Renal cortex interstitium (tissue), 11 donors: ENCODE measurements around the gene CNEP1R1. TPM values are rescaled to one million over a fixed set of nuclear protein-coding genes. Genes with fewer than 3 reads are reported as not detected.
"Not testable (repeated sequence)": the region's sequence is repeated elsewhere in the genome, so short reads cannot be mapped to it uniquely, and the experiment has no call there.

Experiments used
- DNase-seq, 11 donors: peaks; one replicate each; pipeline ENCODE4 v3.0.0-alpha.2; 2013; ENCODE audit warnings: low read depth in 9 of 11, low spot score in 4 of 11; ENCODE audit errors: extremely low read depth in 1 of 11
- polyA plus RNA-seq, 3 donors: library from polyadenylated mRNA; unstranded; fragments of 120-200 nt; gene quantifications; one replicate each; pipeline ENCODE4 v1.2.1, GENCODE V29; 2013; ENCODE audit not compliant: insufficient read length in 3 of 3

CNEP1R1 gene
- polyA plus RNA-seq, 3 donors = 25.6 to 34.0 (median 27.9) TPM

GRCh38 chr16:50007744-50008143 is 17.3 kb upstream of the CNEP1R1 start:
- DNase-seq = no peak

GRCh38 chr16:50010212-50010611 is 14.8 kb upstream of the CNEP1R1 start:
- DNase-seq = no peak

DNA sequence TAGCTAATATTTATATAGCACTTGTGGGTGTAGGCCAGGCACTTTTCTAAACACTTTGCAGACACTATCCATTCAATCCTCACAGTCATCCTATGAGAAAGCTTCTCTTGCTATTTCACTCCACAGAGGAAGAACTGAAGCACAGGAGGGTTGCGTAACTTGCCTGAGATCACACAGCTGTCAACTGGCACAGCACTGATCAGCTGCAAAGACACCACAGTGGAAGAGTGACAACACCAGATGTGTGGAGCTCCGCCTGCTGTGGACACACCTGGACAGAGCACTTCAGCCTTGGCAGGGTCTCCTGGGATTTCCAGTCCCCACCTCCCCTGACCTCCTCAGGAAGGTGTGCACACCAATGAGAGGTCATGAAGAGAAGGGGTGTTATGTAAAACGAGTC is 13.3 kb upstream of the CNEP1R1 start:
- no peak for DNase-seq

- no peak for DNase-seq
Observed at GRCh38 chr16:50012182-50012581, 12.8 kb upstream of the CNEP1R1 start.

DNA sequence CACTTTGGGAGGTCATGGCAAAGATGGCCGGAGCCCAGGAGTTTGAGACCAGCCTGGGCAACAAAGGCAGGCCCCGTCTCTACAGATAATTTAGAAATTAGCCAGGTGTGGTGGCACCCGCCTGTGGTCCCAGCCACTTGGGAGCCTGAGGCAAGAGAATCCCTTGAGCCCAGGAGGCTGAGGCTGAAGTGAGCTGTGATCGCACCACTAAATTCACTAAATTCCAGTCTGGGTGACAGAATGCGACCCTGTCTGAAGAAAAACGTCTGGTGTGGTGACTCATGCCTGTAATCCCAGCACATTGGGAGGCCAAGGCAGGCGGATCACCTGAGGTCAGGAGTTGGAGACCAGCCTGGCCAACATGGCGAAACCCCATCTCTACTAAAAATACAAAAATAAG is 10.8 kb upstream of the CNEP1R1 start:
- DNase-seq = not testable (repeated sequence)

DNA sequence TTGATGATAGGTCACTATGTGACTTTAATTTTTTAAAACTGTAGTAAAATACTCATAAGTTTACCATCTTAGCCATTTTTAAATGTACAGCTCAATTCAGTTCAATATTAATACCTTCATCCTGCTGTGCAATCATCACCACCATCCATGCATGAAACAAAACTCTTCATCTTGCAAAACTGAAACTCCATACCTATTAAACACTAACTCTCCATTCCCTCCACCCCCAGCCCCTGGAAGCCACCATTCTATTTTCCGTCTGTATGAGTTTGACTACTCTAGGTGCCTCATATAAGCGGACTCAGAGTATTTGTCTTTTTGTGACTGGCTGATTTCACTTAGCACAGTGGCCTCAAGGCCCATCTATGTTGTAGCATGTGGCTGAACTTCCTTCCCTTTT is 9.4 kb upstream of the CNEP1R1 start:
- DNase-seq = no peak

GRCh38 chr16:50017553-50017952 is 7.5 kb upstream of the CNEP1R1 start:
- DNase-seq = no peak

DNA sequence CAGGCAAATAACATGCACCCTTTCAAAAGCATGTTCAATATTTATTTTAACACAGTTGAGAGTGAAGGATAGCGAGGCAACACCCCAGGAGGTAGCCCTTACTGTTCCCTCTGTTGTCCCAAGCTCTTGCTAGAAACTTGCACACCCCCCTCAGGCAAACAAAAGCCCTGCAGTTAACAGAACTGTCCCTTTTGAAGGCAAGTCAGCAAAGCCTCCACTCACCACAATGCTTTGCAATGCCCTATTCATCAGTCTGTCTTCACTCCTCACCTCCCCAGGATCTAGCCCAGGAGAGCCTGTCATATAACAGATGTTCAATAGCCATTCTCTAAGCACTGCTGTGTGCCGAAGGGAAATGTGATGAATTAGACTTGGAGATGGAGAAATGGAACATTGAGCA is 3.5 kb upstream of the CNEP1R1 start:
- DNase-seq = no peak

DNA sequence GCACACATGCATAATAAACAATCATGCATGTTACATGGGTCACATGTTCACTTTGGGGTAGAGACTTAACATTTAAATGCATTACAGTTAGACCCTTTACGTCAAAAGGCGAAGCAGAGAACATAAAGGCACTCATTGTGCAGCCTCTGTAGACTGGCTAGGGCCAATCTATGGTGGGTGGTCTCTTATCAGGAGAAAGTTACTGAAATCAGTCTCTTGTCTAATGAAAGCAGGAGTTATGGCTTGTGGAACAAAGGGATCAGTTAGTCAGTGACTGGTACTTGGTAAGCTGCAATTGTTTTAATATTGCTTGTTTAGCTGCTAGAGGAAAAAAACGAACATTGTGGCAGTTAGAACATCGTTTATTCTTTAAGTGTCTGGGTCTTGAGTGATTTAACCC is 1.4 kb upstream of the CNEP1R1 start:
- no peak for DNase-seq

DNA sequence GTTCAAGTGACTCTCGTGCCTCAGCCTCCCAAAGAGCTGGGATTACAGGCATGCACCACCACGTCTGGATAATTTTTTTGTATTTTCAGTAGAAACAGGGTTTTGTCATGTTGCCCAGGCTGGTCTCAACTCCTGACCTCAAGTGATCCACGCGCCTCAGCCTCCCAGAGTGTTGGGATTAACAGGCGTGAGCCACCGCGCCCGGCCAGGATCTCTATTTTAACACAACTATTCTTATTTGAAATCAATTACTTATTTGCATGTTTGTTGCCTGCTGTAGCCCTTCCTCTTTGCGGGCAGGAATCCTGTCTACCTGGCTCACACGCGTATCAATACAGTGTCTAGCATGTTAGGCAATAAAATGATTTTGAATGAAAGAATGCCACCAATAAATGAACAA is 818 bp upstream of the CNEP1R1 start:
- no peak for DNase-seq

GRCh38 chr16:50025537-50025931 is 509 bp downstream of the CNEP1R1 start:
- peak in 5 of 11 donors; percentile 11 to 38 (median 31) for DNase-seq

DNA sequence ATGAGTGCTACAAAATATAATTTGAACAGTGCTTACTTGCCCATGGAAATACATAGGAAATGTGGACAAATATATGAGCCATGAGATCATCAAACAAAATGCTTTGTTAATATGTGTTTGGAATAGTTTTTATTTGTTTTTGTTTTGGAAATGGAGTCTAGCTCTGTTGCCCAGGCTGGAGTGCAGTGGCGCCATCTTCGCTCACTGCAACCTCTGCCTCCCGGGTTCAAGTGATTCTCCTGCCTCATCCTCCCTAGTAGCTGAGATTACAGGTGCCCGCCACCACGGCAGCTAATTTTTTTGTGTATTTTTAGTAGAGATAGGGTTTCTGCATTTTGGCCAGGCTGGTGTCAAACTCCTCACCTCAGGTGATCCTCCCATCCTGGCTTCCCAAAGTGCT is 2.8 kb downstream of the CNEP1R1 start:
- no peak for DNase-seq

DNA sequence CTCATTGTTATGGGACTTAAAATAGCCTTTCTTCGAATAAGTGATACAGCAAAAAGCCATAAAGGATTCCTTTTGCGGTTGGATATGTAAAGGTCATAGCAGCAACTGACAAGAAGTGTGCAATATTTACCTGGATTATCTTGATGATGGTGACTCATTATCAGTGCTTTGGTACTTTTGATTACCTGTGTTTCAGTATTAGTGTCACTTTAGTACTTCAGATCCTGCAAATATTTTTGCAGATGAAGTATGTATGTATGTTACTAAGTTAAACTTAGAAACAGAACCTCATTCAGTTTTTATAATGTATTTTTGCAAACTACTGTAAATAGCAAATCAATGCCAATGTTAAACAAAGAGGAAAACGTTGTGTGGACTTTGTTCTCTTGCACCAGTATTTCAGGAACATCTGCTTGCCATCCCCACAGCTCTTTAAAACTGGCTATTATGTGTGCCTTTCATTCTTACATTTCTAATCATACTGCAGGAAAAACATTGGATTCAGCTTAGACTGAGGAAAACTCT is 10.5 kb downstream of the CNEP1R1 start:
- DNase-seq = no peak

DNA sequence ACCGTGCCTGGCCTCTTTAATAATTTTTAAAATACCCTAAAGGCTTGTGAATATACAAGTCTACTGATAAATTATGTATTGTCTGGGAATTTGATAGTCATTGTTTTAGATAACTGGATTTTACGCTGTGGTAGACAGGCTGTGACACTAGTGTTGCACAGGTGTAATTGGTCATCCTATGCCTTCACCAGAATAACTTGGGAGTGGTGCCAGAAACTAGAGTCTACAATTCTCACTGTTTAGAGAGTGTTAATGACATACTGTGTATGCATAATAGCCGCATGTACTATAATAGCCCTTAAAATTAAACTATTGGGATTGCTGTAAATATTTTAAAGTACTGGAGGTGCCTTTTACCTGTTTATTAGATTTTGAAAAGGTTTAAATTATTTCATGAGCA is 11.4 kb downstream of the CNEP1R1 start:
- no peak for DNase-seq

DNA sequence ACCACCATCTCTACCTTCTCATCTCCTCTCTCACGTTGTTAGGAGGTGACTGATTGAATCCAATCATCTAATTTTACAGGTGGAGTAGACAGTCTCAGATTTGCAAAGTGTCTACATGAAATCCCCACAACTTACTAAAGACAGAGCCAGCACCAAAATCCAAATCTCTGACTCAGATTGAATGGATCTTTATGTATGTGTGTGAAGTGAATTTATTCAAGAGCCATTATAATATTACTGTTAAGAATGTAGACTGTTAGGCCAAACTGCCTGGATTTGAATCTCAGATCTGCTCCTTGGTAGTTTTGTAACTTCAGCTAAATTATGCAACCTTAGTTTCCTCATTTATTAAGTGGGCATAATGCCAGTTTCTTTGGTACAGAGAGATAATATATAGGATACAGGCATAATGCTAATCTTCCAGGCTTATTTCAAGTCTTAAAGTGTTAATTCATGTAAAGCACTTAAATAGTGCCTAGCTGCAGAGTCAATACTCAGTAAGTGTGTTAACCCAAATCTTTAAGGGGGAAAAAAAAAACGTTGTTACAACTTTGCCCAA is 12.7 kb downstream of the CNEP1R1 start:
- DNase-seq = no peak

DNA sequence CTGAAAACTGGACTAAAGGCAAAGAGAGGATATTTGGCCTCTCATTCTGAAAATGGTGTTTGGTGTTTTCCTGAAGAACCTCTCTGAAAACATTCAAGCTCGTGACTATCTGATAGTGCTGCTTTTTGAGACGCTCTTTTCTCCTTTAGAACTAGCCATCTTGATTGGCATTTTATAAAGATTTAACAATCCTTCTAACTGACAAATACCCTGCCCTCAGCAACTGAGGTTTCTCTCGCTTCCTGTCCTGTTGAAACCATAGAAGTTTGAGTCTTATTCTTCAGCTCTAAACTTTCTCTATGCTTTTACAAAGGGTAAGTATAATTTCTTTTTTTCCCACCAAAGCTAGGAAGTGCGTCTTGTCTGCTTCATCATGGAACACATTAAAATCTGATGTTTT is 13.3 kb downstream of the CNEP1R1 start:
- DNase-seq = no peak

GRCh38 chr16:50038756-50039529 is 13.9 kb downstream of the CNEP1R1 start:
- DNase-seq = no peak

GRCh38 chr16:50040018-50040417 is 15.0 kb downstream of the CNEP1R1 start:
- DNase-seq = peak in 1 of 11 donors; percentile 13

DNA sequence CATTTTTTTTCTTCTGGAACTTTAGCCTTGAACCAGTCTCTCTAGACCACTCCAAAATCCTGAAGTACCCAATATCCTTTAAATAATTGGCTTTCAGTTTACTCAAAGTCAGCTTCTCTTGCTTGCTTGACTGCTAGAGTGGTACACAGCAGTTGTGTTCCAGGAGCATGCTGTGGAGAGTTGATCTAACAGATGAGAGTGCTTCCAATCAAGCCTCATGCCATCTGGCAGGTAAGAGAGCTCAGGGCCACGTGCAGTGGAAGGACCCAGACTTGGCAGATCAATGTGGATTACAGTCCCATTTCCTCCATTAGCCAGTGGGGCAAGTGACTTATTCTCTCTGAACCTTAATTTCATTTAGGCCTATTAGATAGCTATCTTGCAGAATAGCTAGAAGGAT is 15.7 kb downstream of the CNEP1R1 start:
- DNase-seq = no peak

DNA sequence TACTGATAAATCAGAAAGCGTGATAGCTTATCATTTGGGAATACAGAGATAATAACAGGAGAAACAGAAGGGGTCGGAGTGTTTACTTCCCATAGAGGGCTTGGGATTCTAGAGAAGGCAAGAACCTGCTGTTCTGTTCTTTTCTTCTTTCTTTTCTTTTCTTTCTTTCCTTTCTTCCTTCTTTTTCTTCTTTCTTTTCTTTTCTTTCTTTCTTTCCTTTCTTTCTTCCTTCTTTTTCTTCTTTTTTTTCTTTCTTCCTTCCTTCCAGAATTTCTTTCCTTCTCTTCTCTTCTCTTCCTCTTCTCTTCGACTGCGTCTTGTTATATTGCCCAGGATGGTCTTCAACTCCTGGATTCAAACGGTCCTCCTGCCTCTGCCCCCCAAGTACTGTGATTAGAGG is 18.3 kb downstream of the CNEP1R1 start:
- no peak for DNase-seq

GRCh38 chr16:50045412-50045811 is 20.4 kb downstream of the CNEP1R1 start:
- DNase-seq = no peak
